Measurements from ENCODE around the gene MSANTD4. TPM values are rescaled to one million over a fixed set of nuclear protein-coding genes. Genes with fewer than 3 reads are reported as not detected.

Gene MSANTD4
- total RNA-seq, 4 donors from 2014 or later = 17.3 to 28.0 (median 22.1) TPM

DNA sequence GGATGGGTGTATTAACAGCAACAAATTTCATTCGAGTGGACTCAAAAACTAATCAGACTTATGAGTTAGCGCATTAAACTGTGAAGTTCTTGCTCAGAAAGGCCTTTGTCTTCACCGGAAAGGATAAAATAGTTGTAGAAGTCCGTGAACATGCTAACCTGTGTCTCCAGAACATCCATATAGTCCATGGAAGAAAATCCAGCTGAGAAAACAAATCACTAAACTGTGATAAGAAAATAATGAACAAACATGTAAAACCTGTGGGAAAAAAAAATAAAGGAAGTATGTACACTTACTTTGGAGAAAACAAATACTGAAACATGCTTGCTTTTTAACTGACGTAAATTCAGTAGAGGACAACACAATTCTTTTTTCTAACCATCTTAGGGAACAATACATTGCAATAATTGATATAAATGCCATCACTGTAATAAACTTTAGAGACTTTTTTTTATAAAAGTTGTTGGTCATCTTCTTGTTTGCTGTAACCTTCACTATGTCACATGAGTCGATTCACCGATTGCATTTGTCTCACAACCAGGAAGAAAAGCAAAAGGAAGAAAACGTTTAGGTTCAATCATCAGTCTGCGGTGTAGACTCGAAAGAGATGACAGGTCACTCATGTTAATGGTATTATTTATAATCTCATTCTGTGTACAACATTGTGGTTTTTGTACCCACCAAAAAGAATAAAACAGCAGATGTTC, 41.9 kb downstream of the MSANTD4 start:
- WGBS, 2 donors = 84% methylated on average over 10 of the region's 10 CpGs
- Histone ChIP-seq H3K4me3 (no peak overlapping the region), H3K4me1 (no peaks in the 10 kb centered on the region), H3K9me3 (no peaks in the 10 kb centered on the region), H3K27me3 (no peaks in the 10 kb centered on the region), H3K27ac (no peak overlapping the region), H3K36me3 (no peaks in the 10 kb centered on the region)
- TF ChIP-seq EP300 (IDR thresholded peaks at IDR 0.05) (no peak), POLR2A (IDR thresholded peaks at IDR 0.05) (no peak)
- TF ChIP-seq, protein P1, sequence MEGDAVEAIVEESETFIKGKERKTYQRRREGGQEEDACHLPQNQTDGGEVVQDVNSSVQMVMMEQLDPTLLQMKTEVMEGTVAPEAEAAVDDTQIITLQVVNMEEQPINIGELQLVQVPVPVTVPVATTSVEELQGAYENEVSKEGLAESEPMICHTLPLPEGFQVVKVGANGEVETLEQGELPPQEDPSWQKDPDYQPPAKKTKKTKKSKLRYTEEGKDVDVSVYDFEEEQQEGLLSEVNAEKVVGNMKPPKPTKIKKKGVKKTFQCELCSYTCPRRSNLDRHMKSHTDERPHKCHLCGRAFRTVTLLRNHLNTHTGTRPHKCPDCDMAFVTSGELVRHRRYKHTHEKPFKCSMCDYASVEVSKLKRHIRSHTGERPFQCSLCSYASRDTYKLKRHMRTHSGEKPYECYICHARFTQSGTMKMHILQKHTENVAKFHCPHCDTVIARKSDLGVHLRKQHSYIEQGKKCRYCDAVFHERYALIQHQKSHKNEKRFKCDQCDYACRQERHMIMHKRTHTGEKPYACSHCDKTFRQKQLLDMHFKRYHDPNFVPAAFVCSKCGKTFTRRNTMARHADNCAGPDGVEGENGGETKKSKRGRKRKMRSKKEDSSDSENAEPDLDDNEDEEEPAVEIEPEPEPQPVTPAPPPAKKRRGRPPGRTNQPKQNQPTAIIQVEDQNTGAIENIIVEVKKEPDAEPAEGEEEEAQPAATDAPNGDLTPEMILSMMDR (IDR thresholded peaks at IDR 0.05) = no peak
- DNase-seq (ENCODE audit: low spot score in 2 of 2) = no peak

DNA sequence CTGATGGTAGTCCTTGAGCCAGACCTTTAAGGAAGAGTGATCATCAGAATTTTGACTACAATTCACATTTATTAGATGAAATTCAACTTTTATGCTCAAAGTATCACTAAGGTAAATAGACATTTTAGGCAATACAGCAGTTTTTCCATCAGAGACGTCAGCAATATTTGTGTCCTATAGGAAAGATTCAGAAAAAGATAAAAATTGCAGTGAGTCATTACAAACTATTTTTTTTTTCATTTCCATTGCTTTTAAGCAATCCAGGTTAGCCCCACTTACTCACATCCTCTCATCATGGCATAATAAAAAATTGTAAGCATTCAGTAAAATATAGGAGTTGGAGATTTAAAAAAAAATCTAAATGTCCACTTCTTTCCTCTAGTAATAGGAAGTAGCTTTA, 46.9 kb downstream of the MSANTD4 start:
- WGBS, 2 donors = 87% methylated on average over 1 of the region's 1 CpG
- H3K36me3 ChIP-seq = no peaks in the 10 kb centered on the region
- no peak overlapping the region for H3K4me3 ChIP-seq
- no peaks in the 10 kb centered on the region for H3K27me3 ChIP-seq
- H3K9me3 ChIP-seq = no peaks in the 10 kb centered on the region
- no peak for DNase-seq (ENCODE audit: low spot score in 2 of 2)
- no peak overlapping the region for H3K27ac ChIP-seq
- no peaks in the 10 kb centered on the region for H3K4me1 ChIP-seq
- TF ChIP-seq POLR2A (IDR thresholded peaks at IDR 0.05) = no peak
- TF ChIP-seq, protein P1 (IDR thresholded peaks at IDR 0.05) = no peak
- no peak for TF ChIP-seq EP300 (IDR thresholded peaks at IDR 0.05)

DNA sequence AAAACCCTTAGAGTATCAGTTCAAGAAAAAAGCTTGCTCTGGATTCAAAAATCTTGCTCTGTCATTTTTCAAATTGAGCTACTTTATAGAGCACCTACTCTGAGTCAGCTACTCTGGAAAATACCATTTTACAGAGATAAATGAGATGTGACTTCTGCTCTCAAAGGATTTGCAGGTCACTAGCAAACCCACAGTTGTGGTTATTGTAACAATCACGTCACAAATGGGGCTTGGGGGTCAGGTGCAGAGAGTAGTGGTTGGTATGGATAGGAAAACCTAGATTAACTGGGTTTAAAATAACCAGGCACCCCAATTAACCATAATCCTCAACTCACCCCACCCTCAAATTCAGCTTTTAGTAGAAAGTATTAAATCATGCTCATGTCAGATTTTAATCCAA, 52.3 kb downstream of the MSANTD4 start:
- WGBS, 2 donors = 68 to 92% methylated on average over 1 of the region's 1 CpG
- no peak overlapping the region for H3K27ac ChIP-seq
- no peaks in the 10 kb centered on the region for H3K27me3 ChIP-seq
- H3K4me1 ChIP-seq = no peaks in the 10 kb centered on the region
- no peak overlapping the region for H3K4me3 ChIP-seq
- H3K36me3 ChIP-seq = no peaks in the 10 kb centered on the region
- no peaks in the 10 kb centered on the region for H3K9me3 ChIP-seq
- DNase-seq (ENCODE audit: low spot score in 2 of 2) = no peak
- TF ChIP-seq POLR2A (IDR thresholded peaks at IDR 0.05) = no peak
- TF ChIP-seq, protein P1 (IDR thresholded peaks at IDR 0.05) = no peak
- no peak for TF ChIP-seq EP300 (IDR thresholded peaks at IDR 0.05)

DNA sequence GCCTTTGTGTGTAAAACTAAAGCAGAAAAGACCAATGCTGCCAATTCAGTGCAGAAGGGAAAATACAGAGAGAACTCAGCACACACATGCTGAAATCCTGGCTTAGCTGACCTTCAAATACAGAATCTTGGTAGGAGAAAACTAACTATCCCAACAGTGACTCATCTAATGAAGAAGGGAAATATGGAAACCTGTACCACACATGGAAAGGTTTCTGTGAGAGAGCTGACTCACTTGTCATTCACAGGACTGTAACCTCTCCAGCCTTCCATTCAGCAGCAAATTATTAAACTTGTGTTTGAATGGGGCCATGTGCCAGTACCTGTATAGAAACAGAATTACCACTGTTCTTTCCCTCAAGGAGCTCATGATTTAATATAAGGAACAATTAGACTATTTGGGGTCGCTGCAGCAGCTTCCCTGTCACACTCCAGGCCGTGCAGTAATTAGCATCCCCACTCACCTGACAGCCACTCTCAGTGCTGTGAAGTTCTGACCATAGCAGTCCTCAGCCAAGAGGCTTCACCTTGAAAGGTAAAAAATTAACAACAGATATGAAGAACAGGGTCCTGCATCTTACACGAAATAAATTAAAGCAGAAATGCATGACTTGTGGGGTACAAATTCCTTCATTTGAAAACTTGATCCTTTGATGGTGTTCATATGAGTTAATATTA, 53.9 kb downstream of the MSANTD4 start:
- Histone ChIP-seq H3K27me3 (no peaks in the 10 kb centered on the region), H3K4me1 (no peaks in the 10 kb centered on the region), H3K27ac (no peak overlapping the region), H3K36me3 (no peaks in the 10 kb centered on the region), H3K9me3 (no peaks in the 10 kb centered on the region), H3K4me3 (no peak overlapping the region)
- DNase-seq (ENCODE audit: low spot score in 2 of 2) = no peak
- TF ChIP-seq, protein P1 (IDR thresholded peaks at IDR 0.05) = no peak
- TF ChIP-seq EP300 (IDR thresholded peaks at IDR 0.05) (no peak), POLR2A (IDR thresholded peaks at IDR 0.05) (no peak)
- WGBS, 2 donors = 81 to 84% methylated on average over 3 of the region's 3 CpGs
